ENCODE measurements around the gene KDELR3. TPM values are rescaled to one million over a fixed set of nuclear protein-coding genes. Genes with fewer than 3 reads are reported as not detected.

KDELR3 gene
- total RNA-seq, 1 experiment from 2014 or later, result 61.9 TPM

DNA sequence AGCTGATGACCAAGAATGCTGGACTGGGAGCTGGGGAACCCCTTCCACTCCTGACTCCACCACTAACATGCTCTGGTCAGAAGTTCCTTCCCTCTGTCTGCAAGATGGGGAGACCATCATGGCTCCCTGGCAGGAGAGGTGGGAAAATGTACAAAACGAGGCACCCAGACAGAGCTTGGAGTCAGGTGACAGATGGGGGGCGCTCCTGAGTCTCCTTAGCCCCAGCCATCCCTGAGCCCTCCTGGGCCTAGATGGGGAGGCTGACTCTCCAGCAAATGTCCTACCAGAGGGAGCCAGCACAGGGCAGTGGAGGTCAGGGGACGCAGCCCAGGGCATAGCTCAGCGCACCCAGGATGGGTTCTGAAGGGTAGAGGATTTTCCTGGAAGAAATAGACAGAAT lies 32.9 kb upstream of the KDELR3 start:
- in situ Hi-C loops (cut with HindIII; ENCODE audit: low pct_unique_long_range_greater_than_20kb, low sequenced_read_pairs), result no loop called here
- DNase-seq (ENCODE audit: low read depth, low spot score), result peak; percentile 25

DNA sequence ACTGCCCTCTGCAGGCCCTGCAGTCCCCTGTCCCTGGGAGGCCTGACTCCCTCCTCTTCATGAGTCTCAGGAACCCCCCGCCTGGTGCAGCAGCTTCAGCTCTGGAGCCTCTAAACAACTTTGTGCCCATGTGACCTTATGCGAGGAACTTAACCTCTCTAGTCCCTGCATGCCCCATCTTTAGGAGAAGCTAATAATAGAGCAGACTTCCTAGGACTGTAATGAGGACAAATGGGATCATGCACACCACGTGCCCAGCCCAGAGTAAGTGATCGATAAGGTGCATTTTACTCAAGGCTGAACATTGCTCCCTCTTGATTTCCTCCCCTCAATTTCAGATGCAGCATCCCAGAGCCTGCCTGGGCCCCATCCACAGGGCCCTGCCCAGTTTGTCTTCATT lies 31.9 kb upstream of the KDELR3 start:
- in situ Hi-C loops (cut with HindIII; ENCODE audit: low pct_unique_long_range_greater_than_20kb, low sequenced_read_pairs), result no loop called here
- no peak for DNase-seq (ENCODE audit: low read depth, low spot score)

DNA sequence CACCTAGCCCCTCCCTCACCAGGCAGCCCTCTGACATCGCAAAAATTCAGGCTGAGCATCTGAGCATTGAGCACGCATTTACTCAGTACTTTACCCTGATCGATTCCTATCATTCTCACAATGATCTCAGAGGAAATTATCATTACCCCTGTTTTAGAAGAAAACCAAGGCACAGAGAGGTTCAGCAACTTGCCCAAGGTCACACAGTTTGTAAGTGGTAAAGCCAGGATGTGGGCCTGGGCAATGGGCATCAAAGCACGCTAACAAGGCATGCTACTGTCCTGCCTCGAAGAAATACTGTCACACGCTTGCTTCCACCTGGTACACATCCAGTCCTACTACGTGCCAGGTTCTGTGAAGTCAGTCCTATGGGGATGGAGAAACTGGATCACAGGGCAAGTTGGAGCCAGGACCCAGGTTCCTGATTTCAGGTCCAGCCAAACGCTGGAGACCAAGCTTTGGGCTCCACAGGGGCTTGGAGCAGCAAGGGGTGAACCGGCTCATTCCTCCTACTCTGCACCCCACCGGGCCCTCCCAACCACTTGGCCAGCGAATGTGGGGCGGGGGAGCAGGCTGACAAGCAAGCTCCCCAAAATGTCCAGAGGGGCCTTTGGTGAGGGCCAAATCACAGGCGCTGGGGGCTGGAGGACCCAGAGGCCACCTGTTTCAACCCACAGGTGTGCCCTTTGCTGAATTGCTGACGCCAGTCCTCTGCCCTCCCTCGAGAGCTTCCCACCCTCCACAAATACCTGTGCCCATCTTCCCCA lies 31.1 kb upstream of the KDELR3 start:
- in situ Hi-C loops (cut with HindIII; ENCODE audit: low pct_unique_long_range_greater_than_20kb, low sequenced_read_pairs), result no loop called here

DNA sequence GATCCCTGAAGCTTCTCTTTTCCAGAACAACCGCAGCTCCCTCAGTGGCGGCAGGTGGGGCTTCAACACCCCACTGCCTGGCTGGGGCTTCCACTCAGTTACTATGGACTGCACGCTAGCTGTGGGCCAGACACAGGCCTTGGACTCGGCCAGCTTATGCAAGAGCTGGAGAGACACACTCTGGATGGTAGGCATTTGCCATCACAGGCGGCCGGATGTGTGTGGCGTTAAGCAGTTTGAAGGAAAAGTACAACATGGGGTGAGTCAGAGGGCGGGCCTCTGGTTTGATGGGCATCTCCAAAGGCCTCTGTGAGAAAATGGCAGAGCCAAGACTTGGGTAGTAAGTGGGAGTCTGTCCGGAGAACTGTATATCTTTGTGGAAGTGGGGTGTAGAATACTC lies 30.5 kb upstream of the KDELR3 start:
- in situ Hi-C loops (cut with HindIII; ENCODE audit: low pct_unique_long_range_greater_than_20kb, low sequenced_read_pairs), result no loop called here
- no peak for DNase-seq (ENCODE audit: low read depth, low spot score)

More for the DNA sequence above, 31.1 kb upstream of the KDELR3 start:
- no peak for DNase-seq (ENCODE audit: low read depth, low spot score)

DNA sequence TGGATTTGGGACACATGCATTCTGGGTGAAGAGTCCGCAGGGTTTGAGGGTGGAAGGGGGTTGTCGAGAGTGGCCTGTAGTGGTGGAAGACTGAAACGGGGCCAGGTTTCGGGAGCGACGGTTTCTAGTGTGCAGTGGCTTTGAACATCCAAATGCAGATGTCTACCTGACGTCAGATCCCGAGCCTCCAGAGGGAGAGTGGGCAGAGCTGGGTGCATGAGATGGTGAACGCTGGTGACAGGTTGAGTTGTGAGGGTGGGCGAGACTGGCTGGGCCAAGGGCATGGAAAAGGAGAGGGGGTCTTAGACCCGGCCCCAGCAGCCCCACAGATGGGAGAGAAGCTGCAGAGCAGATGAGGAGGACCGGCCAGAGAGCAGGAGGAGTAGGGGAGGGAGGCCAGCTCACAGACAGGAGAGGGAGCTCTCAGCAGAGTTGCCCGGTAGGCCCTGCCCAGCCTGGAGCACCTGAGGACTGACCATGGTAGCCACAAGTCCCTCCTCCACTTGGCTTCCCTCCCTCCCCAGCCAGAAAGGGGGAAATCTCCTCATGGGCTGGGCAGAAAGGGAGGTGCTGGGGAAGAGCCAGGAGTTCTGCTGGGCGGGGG lies 27.0 kb upstream of the KDELR3 start:
- no peak for DNase-seq (ENCODE audit: low read depth, low spot score)

DNA sequence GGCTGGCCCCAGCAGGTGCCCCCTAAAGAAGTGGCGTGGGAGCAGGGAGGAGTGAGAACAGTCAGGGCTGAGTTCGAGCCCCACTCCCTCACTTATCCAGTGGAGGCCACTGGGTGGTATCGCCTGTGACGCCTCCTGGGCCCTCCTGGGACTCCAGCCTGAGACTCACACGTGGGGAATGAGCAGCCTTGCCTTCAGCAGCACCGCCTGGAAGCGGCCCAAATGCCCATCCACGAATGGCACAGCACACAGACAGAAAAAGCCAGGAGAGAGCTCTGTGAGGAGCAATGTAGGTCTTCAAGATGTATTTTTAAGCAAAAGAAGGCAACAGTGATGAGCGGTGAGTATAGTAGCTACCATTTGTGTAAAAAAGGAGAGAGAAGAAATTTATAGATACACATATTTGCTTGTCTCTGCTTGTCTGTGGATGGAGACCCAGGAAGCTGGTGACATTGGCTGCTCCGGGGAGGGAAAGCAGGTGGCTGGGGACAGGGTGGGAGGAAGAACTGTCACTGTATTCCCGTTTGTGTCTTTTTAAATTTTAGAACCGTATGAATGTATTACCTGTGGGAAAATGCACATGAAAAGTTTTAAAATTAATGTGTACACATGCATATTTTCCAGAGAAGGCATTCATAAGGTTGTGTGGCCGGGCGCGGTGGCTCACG lies 26.1 kb upstream of the KDELR3 start:
- in situ Hi-C loops (cut with HindIII; ENCODE audit: low pct_unique_long_range_greater_than_20kb, low sequenced_read_pairs), result no loop called here
- DNase-seq (ENCODE audit: low read depth, low spot score), result no peak

More for the DNA sequence above, 27.0 kb upstream of the KDELR3 start:
- in situ Hi-C loops (cut with HindIII; ENCODE audit: low pct_unique_long_range_greater_than_20kb, low sequenced_read_pairs), result no loop called here

DNA sequence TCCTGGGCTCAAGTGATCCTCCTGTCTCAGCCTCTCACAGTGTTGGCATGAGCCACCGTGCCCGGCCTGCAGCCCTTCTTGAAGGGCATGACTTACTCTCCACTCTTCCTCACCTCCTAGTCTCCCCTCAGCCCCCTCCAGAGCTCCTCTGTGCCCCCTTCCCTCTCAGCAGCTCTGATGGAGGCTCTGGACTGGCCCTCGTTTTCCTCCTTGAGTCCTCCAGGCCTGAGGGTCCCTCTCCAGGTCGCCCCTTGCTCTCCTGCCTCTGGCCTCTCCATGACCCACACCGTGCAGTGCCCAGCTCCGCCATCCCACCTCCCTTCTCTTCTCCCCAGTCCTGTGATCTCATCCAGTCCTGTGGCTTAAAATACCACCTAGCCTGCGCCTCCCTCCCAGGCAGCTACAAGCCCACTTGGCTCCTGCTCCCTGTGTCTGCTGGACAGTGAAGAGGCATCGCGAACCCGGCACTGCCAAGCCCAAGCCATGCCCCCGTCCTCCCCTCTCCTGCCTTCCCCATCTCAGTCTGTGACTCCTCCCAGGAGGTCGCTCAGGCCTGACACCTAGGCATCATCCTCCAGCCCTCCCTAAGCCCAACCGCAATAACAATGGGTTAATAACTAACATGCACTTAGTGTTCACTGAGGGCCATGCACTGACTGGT lies 24.8 kb upstream of the KDELR3 start:
- in situ Hi-C loops (cut with HindIII; ENCODE audit: low pct_unique_long_range_greater_than_20kb, low sequenced_read_pairs), result no loop called here

DNA sequence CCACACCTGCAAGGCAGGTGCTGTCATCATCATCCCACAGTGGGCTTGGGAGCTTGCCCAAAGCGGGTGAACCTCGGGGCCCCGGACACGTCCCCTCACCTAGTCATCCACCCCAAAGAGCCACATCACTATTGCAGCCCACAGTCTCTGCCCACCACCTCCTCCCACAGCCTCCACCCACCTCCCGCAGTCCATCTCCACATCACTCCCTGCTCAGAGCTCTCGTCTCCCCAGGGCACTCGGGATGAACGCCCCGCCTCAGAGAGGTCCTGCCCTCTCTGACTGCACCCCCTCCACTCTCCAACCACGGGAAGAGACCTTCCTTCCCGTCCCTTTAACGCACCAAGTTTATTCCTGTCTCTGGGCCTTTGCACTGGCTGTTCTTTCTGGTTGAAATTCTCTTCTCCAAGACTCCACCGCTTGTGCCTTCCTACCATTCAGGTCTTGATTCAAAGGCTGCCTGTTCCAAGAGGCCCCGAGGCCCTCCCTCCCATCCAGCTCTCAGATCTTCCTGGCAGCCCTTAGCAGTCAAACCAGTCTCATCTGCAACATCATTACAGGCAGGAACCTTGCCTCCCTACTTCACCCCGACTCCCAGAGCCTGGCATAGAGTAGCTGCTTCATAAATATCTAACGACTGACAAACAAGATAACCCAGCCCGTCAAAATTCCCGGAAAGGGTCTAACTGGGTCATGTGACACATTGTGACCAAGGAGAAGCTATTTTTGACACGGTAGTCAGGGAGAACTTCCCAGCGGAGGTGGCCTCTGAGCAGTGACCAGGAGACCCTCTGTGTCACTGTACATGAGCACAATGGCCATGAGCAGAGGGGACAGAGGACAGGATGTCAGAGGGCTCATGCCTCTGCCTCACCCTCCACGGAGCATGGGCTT lies 24.0 kb upstream of the KDELR3 start:
- in situ Hi-C loops (cut with HindIII; ENCODE audit: low pct_unique_long_range_greater_than_20kb, low sequenced_read_pairs), result no loop called here
- DNase-seq (ENCODE audit: low read depth, low spot score), result no peak

More for the DNA sequence above, 24.8 kb upstream of the KDELR3 start:
- DNase-seq (ENCODE audit: low read depth, low spot score), result no peak

DNA sequence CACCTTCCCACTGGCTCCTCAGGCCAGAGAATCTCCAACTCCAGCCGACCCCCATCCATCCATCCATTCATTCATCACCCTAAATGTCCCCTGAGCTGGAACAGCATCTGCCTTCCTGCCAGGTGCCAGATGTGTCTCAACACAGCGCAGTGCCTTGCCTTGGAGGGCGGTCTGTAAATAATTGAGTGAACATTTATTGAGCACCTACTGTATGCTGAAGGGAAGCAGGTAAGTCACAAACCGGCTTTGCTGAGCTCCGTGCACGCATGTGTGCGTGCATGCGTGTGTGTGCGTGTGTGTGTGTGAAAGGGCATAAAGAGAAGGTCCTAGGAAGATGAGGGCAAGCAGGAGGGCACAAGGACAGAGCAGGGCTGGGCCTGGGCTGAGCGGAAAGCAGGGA lies 23.1 kb upstream of the KDELR3 start:
- in situ Hi-C loops (cut with HindIII; ENCODE audit: low pct_unique_long_range_greater_than_20kb, low sequenced_read_pairs), result no loop called here
- DNase-seq (ENCODE audit: low read depth, low spot score), result no peak

DNA sequence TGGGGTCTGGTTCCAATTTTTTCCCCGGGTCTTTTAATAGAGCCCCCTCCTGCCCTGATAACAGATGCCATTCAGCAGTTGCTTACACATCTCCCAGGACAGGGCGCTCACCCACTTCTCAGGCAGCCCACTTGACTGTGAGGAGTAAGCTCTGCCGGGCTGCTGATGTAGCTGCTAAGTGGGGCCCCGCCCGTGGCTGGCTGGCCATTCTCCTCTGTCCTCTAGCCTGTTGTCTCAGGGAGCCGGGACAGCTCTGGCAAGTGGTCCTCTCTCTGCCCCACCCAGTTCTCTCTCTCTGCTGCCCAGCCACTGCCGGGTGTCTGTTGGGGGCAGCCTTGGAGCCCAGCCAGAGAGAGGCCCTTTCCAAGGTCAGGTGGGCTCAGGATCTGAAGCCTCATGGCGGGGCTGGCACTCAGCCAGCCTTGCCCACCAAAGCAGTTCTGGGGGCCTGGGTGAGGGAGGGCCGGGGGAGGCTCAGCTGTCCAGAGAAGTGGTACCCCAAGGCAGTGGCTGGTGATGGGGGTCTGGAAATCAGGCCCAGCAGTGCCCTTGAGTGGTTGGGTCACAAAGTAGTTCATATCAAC lies 21.8 kb upstream of the KDELR3 start:
- no peak for DNase-seq (ENCODE audit: low read depth, low spot score)
- in situ Hi-C loops (cut with HindIII; ENCODE audit: low pct_unique_long_range_greater_than_20kb, low sequenced_read_pairs), result no loop called here

DNA sequence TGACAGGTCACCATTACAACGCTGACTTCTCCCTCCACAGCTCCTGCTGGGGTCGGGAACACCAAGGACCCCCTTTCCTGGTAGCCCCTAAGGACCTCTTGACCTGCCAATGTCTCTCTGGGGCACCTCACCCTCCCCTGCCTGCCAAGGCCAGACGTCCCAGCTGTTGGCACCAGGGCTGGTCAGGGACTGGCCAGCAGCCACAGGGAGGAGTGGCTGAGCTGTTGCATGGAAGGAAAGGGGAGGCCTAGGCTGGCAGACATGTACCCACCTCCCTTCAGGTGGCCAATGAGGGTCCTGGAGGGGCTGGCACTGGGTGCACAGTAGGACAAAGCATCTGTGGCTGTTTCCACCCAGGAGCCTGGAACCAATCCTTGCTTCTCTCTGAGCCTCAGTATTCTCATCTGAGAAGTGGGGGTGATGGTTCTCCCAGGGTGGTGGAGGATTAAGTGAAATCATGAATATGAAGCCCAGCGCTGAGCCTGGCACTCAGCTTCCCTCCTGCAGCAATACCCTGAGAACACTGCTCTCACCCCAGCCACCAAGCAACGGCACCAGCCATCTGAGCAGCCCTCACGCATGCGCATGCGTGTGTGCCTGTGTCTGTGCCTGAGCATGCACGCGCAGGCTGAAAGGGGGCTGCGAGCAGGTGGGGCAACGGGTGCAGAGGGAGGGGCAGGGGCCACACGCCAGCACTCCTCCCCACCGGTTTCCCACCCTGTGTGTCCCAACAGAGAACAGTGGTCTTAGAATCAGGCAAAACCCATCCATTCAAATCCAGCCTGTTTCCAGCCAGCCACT lies 18.8 kb upstream of the KDELR3 start:
- no peak for DNase-seq (ENCODE audit: low read depth, low spot score)
- in situ Hi-C loops (cut with HindIII; ENCODE audit: low pct_unique_long_range_greater_than_20kb, low sequenced_read_pairs), result no loop called here

DNA sequence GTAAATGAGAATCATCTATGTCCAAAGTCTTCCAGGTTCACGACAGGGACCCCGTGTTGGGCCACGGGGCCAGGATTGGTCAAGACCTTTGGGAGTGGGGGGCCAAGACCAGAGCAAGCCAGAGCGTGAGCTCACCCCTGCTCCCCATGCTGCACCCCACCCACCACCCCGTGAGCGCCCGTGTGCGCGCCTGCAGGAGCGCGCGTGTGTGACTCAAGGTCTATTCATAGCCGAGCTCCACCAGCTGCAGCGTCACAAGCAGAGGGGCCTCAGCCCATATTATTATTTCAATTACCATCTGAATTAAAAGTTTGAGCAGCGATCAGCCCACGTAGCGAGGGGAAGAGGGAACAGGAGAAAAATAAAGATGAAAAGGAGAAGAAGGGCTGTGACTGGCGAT lies 18.1 kb upstream of the KDELR3 start:
- in situ Hi-C loops (cut with HindIII; ENCODE audit: low pct_unique_long_range_greater_than_20kb, low sequenced_read_pairs), result no loop called here
- DNase-seq (ENCODE audit: low read depth, low spot score), result no peak

DNA sequence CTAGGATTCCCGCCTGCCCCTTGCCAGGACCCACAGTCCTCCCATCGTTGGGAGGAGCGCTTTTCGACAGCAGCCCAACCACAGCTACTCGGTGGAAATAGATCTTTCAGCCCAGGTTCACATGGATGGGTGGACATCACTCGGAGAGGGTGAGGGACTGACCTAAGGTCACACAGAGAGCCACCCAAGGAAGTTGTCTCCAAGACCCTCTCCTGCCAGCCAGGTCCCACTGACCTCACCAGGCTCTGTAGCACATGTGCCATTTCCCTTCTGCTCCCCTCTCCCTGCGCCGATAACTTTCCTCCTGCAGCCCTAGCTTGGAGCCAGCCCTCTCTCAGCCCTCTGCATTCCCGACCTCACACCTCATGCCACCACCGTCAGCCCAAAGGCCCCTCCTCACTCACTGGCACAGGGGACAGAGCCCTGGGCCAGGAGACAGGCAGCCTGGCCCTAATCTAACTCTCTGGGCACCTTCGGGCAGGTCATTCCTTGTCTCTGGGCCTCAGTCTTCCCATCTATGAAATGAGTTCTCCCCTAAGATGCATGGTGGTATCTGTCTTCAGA lies 17.6 kb upstream of the KDELR3 start:
- DNase-seq (ENCODE audit: low read depth, low spot score), result no peak
- in situ Hi-C loops (cut with HindIII; ENCODE audit: low pct_unique_long_range_greater_than_20kb, low sequenced_read_pairs), result no loop called here

DNA sequence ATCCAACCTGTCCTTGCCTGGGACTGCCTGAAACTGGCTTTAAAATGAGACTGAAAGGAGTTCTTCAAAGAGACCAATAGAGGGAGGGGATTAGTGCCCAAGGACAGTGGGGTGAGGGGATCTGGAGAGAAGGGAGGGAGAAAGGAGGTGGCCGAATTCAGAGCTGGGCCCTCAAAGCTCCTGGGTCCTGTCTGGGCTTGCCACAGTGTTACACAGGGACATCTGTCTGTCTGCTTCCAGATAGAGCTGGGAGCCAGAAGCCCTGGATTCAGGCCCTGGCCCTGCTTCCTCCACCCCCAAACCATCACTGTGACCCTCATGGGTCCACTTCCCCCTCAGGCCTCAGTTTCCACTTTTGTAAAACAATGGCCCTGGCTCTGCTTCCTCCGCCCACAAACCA lies 16.5 kb upstream of the KDELR3 start:
- in situ Hi-C loops (cut with HindIII; ENCODE audit: low pct_unique_long_range_greater_than_20kb, low sequenced_read_pairs), result no loop called here
- no peak for DNase-seq (ENCODE audit: low read depth, low spot score)

DNA sequence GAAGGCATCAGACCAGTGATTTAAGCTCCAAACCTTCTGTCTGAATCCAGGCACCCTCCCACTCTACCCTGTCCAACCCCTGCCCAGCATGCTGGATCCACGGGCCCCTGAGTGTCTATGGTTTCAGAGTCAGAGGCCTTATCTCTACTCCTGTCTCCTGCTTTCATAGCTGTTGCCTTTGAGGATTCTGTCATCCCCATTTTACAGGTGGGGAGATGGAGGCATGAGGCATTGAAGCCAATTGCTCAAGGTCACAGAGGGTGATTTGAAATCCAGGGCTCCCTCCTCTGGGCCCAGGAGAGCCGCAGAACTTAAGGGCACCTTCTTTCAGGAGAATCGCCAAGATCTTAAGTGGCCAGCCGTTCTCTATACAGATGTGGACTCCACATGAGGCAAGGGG lies 16.0 kb upstream of the KDELR3 start:
- no peak for DNase-seq (ENCODE audit: low read depth, low spot score)
- in situ Hi-C loops (cut with HindIII; ENCODE audit: low pct_unique_long_range_greater_than_20kb, low sequenced_read_pairs), result no loop called here

DNA sequence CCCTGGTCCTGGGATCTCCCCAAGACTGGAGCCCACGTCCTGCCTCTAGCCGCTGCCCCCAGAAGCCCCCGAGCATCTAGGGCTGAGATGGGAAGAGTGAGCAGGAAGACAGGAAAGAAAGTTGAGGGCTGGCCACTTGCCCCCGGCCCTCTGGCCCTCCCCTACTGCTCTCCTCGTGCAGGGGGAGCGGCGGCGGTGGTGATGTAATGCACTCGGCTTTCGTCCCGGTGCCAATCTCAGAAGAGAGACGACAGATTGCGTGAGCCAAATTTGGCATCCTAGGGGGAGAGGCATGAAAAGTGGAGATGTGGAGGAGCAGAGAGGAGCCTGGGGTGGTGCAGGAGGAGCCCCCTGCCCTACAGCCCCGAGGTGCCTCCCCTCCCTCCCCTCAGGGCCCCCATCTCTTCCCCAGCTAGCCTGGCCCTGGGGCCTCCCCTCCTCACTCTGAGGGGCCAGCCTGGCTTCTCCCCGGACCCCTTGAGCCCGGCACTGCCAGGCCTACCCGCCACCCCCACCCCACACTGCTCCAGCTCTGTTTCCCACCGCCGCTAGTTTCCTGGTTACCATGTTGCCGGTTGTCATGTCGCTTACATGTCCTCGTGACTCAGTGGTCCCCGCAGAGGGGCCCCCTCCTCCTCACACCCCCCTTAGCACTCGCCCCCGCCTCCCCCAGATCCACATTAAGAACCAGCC lies 15.4 kb upstream of the KDELR3 start:
- in situ Hi-C loops (cut with HindIII; ENCODE audit: low pct_unique_long_range_greater_than_20kb, low sequenced_read_pairs), result no loop called here
- no peak for DNase-seq (ENCODE audit: low read depth, low spot score)

Measured in SK-MEL-5 (cell line).